GM18909 (cell line): Measurements from ENCODE around the gene ERP29.
"Not testable (repeated sequence)": the region's sequence is repeated elsewhere in the genome, so short reads cannot be mapped to it uniquely, and the experiment has no call there.

Experiments used
- ATAC-seq: cut with Tn5 transposase; IDR thresholded peaks from one replicate; pipeline ENCODE4 v1.9.1; 2021; ENCODE audit warnings: mild to moderate bottlenecking; ENCODE audit not compliant: unreplicated experiment, poor library complexity

ERP29 gene

DNA sequence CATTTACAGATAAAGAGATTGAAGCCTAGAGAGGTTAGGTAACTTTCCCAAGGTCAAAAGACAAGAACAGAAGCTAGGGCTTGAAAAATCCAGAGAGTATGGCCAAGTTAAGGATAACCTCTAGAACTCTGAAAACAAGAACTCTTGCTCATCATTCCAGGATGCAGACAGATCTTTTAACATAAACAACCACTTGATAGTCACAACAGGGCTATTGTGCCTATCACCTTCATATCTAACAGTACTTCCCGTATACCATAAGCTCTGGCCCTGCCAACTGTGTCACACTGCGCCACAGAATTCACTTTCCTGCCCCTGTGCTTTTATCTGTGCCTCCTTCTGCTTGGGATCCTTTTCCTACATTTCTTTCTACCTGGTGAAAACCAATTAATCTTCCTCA lies 18.2 kb downstream of the ERP29 start:
- no peak for ATAC-seq

DNA sequence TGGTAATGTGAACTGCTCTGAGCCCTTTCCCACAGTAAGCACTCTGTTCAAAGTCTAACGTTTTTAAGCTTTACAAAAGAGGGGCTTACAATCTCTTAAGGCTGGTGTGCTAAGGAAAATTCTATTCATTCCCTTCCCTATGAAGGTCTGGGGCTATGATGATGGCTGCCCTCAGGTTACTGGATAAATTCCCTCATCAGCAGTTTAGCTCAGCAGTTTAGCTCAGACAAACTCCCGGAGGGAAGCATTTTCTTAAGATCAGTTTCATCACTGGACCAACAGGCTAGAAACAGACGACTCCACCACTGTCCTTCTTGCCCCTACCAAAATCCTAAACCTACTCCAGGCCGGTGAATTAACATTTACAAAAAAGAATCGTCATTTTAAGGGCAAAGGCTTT lies 19.1 kb downstream of the ERP29 start:
- no peak for ATAC-seq

DNA sequence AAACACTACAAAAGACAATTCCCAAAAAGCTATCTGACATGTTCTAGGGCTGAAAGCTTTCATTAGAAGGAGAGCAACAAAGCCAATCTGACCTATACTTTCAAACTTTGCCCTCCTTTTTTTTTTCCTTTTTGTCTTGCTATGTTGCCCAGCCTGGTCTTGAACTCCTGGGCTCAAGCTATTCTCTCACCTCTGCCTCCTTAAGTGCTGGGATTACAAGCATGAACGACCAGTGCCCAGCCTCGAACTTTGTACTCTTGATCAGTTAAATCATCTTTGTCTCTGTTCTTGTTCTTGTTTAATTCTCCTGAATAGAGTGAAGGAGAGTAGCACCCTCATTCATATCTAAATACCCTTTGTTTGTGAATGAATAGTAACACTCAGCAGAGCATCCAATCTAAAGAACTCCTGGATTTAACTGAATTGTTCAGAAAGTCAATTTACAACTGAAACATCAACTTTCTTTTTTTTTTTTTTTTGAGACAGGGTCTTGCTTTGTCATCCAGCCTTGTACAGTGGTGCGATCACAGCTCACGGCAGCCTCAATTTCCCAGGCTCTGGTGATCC lies 22.1 kb downstream of the ERP29 start:
- ATAC-seq: no peak

GRCh38 chr12:112036614-112037013 lies 23.4 kb downstream of the ERP29 start:
- ATAC-seq: not testable (repeated sequence)

- no peak for ATAC-seq
Observed at GRCh38 chr12:112046003-112046402, 32.8 kb downstream of the ERP29 start.

- no peak for ATAC-seq
Observed at GRCh38 chr12:112049351-112049750, 36.1 kb downstream of the ERP29 start.

- no peak for ATAC-seq
Observed at GRCh38 chr12:112061137-112061536, 47.9 kb downstream of the ERP29 start.

DNA sequence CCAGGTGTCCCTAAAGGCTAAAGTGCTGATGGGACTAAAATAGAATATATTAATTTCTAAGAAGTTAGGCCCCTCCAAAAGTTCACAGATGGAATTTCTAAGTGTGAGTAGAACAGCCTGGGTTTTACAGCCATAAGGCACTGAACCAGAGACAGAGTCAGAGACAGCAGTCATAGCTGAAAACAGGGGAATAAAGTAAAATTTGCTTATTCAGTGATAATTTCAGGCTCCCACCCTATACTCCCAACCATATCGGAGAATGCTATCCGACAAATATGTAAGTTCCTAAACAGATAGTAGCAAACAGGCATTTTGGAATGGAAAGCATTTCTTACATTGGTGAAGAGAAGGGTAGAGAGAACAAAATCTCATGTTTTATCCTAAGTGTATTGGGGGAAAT lies 50.0 kb downstream of the ERP29 start:
- ATAC-seq: no peak

DNA sequence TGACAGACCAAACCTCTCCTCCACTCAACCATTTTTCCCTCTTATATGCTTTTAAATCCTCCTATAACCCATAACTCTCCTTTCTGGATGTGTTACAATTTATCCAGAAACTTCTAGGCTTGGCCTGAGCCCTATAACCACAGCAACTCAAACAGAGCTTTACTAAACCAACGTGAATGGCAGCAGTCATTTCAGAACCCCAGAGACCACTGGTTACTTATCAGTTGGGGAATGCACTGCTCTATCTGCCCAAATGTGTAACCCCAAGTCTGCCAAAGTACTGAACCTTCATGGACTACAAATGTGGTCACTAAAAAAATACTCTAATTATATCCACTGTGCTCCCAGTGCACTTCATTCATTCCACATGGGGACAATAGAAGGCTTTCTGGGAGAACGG lies 53.3 kb downstream of the ERP29 start:
- ATAC-seq: no peak
